ENCODE measurements around the gene LHPP. TPM values are rescaled to one million over a fixed set of nuclear protein-coding genes. Genes with fewer than 3 reads are reported as not detected.

The LHPP gene
- total RNA-seq, 1 donor from 2014 or later: 6.0 TPM

DNA sequence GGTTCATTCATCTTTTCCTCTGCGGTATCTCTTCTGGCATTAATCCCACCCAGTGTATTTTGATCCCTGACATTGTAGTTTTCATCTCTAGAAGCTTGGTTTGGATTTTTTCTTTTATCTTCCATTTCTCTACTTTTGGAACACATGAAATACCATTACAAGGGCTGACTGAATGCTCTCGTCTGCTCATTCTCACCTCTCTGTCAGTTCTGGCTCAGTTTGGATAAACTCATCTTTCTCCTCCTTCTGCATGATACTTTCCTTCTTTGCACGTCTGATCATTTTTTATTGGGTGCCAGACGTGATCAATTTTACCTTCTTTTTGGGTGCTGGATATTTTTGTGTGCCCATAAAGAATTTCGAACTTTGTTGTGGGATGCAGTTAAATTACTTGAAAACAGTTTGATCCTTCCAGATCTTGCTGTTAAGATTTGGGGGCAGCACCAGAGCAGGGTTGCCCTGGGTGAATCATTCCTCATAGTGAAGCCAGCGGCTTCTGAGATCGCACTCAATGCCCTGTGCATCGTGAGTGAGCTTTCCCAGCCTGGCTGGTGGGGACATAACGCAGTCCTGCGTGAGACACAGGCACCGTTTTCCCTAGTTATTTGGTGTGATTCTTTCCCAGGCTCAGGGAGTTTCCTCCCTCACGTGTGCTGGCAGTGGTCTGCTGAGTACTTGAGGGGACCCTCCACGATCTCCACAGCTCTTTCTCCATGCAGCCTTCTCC lies 53.8 kb downstream of the LHPP start:
- DNase-seq: no peak
- peaks cover 5% of the 10 kb centered on the region for H3K4me1 Mint-ChIP-seq (ENCODE audit: low read depth, unreplicated experiment)
- peaks cover 8% of the 10 kb centered on the region for H3K36me3 Mint-ChIP-seq (ENCODE audit: unreplicated experiment)
- no peak overlapping the region for H3K27ac Mint-ChIP-seq (ENCODE audit: unreplicated experiment)
- H3K4me3 Mint-ChIP-seq (ENCODE audit: unreplicated experiment): no peak overlapping the region
- peaks cover 2% of the 10 kb centered on the region for H3K9me3 Mint-ChIP-seq (ENCODE audit: unreplicated experiment)
- TF ChIP-seq, protein P1, sequence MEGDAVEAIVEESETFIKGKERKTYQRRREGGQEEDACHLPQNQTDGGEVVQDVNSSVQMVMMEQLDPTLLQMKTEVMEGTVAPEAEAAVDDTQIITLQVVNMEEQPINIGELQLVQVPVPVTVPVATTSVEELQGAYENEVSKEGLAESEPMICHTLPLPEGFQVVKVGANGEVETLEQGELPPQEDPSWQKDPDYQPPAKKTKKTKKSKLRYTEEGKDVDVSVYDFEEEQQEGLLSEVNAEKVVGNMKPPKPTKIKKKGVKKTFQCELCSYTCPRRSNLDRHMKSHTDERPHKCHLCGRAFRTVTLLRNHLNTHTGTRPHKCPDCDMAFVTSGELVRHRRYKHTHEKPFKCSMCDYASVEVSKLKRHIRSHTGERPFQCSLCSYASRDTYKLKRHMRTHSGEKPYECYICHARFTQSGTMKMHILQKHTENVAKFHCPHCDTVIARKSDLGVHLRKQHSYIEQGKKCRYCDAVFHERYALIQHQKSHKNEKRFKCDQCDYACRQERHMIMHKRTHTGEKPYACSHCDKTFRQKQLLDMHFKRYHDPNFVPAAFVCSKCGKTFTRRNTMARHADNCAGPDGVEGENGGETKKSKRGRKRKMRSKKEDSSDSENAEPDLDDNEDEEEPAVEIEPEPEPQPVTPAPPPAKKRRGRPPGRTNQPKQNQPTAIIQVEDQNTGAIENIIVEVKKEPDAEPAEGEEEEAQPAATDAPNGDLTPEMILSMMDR (IDR thresholded peaks at IDR 0.05; ENCODE audit: partially characterized antibody, unreplicated experiment): no peak
- peaks cover 2% of the 10 kb centered on the region for H3K27me3 Mint-ChIP-seq (ENCODE audit: unreplicated experiment)

DNA sequence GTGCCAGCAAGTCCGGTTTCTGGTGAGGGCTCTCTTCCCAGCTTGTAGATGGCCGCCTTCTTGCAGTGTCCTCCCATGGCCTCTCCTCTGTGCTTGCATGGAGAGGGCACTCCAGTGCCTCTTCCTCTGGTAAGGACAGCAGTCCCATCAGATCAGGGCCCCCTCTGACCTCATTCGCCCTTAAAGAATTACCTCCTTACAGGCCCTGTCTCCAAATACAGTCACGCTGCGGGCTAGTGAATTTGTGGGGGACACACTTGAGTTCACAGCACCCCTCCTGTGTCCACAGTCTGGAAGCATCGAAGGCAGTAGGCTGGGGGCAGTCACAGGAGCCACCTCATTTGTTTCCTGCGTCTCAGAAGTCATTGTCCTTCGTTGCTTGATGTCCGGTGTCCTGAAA lies 54.6 kb downstream of the LHPP start:
- peaks cover 8% of the 10 kb centered on the region for H3K36me3 Mint-ChIP-seq (ENCODE audit: unreplicated experiment)
- DNase-seq: no peak
- no peak overlapping the region for H3K27ac Mint-ChIP-seq (ENCODE audit: unreplicated experiment)
- TF ChIP-seq, protein P1 (IDR thresholded peaks at IDR 0.05; ENCODE audit: partially characterized antibody, unreplicated experiment): no peak
- H3K4me1 Mint-ChIP-seq (ENCODE audit: low read depth, unreplicated experiment): peaks cover 4% of the 10 kb centered on the region
- H3K4me3 Mint-ChIP-seq (ENCODE audit: unreplicated experiment): no peak overlapping the region
- H3K9me3 Mint-ChIP-seq (ENCODE audit: unreplicated experiment): peaks cover 2% of the 10 kb centered on the region
- H3K27me3 Mint-ChIP-seq (ENCODE audit: unreplicated experiment): peaks cover 4% of the 10 kb centered on the region

GRCh38 chr10:124516746-124517397 lies 55.2 kb downstream of the LHPP start:
- Mint-ChIP-seq H3K4me3 (ENCODE audit: unreplicated experiment) (no peak overlapping the region), H3K27me3 (ENCODE audit: unreplicated experiment) (peaks cover 4% of the 10 kb centered on the region), H3K4me1 (ENCODE audit: low read depth, unreplicated experiment) (peaks cover 3% of the 10 kb centered on the region), H3K27ac (ENCODE audit: unreplicated experiment) (no peak overlapping the region), H3K36me3 (ENCODE audit: unreplicated experiment) (peaks cover 8% of the 10 kb centered on the region), H3K9me3 (ENCODE audit: unreplicated experiment) (peaks cover 2% of the 10 kb centered on the region)
- TF ChIP-seq, protein P1 (IDR thresholded peaks at IDR 0.05; ENCODE audit: partially characterized antibody, unreplicated experiment): no peak
- no peak for DNase-seq

GRCh38 chr10:124517461-124517860 lies 55.8 kb downstream of the LHPP start:
- no peak for DNase-seq
- Mint-ChIP-seq H3K4me1 (ENCODE audit: low read depth, unreplicated experiment) (peaks cover 3% of the 10 kb centered on the region), H3K36me3 (ENCODE audit: unreplicated experiment) (peaks cover 8% of the 10 kb centered on the region), H3K9me3 (ENCODE audit: unreplicated experiment) (peaks cover 2% of the 10 kb centered on the region), H3K27ac (ENCODE audit: unreplicated experiment) (no peak overlapping the region), H3K4me3 (ENCODE audit: unreplicated experiment) (no peak overlapping the region), H3K27me3 (ENCODE audit: unreplicated experiment) (peaks cover 4% of the 10 kb centered on the region)
- TF ChIP-seq, protein P1 (IDR thresholded peaks at IDR 0.05; ENCODE audit: partially characterized antibody, unreplicated experiment): no peak

GRCh38 chr10:124517931-124518330 lies 56.3 kb downstream of the LHPP start:
- no peak for DNase-seq

More at GRCh38 chr10:124517931-124518330, 56.3 kb downstream of the LHPP start:
- Mint-ChIP-seq H3K4me1 (ENCODE audit: low read depth, unreplicated experiment) (peaks cover 6% of the 10 kb centered on the region), H3K36me3 (ENCODE audit: unreplicated experiment) (peaks cover 4% of the 10 kb centered on the region), H3K4me3 (ENCODE audit: unreplicated experiment) (no peak overlapping the region), H3K27ac (ENCODE audit: unreplicated experiment) (no peak overlapping the region), H3K9me3 (ENCODE audit: unreplicated experiment) (peaks cover 2% of the 10 kb centered on the region), H3K27me3 (ENCODE audit: unreplicated experiment) (peaks cover 4% of the 10 kb centered on the region)
- TF ChIP-seq, protein P1 (IDR thresholded peaks at IDR 0.05; ENCODE audit: partially characterized antibody, unreplicated experiment): no peak
